Sigmoid colon (tissue), 4 donors: ENCODE data around the gene KCNE1.
"Not testable (repeated sequence)": the region's sequence is repeated elsewhere in the genome, so short reads cannot be mapped to it uniquely, and the experiment has no call there.

Source experiments
- CTCF ChIP-seq, 4 experiments: fragments of 450-650 bp in 3 of 4; fragments of 200-600 bp in 1 of 4; IDR thresholded peaks; one replicate each; pipeline ENCODE4 v1.5.1; 2016 to 2019; ENCODE audit warnings: antibody characterized with exemption in 4 of 4, mild to moderate bottlenecking in 3 of 4, moderate library complexity in 2 of 4
- EP300 ChIP-seq, 4 donors: sonication (generic); formaldehyde crosslinking; IDR thresholded peaks; one replicate each; pipeline ENCODE4 v1.6.1; 2017; ENCODE audit warnings: antibody characterized with exemption in 4 of 4
- POLR2A ChIP-seq, 2 donors: fragments of 450-650 bp; IDR thresholded peaks; one replicate each; pipeline ENCODE4 v1.6.1; 2016; ENCODE audit warnings: antibody characterized with exemption in 2 of 2, mild to moderate bottlenecking in 2 of 2, moderate library complexity in 2 of 2
- POLR2AphosphoS5 ChIP-seq, 4 donors: sonication (generic); formaldehyde crosslinking; IDR thresholded peaks; one replicate each; pipeline ENCODE4 v1.6.1; 2017; ENCODE audit warnings: antibody characterized with exemption in 4 of 4

GRCh38 chr21:34417448-34418077, 94.4 kb downstream of the KCNE1 start:
- not testable (repeated sequence) for TF ChIP-seq POLR2A, CTCF, EP300, POLR2AphosphoS5 (IDR thresholded peaks at IDR 0.05)
